ENCODE data around the gene AARS1.
"Not testable (repeated sequence)": the region's sequence is repeated elsewhere in the genome, so short reads cannot be mapped to it uniquely, and the experiment has no call there.

DNA sequence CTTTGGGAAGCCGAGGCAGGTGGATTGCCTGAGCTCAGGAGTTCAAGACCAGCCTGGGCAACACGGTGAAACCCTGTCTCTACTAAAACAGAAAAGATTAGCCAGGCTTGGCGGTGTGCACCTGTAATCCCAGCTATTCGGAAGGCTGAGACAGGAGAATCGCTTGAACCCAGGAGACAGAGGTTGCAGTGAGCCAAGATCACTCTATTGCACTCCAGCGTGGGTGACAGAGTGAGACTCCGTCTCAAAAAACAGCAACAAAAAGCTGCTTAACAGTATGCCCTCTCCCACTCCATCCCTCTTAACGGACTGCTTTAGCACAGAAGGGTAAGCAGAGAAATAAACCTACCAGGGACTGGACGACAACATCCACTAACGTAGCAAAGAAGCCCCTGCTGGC, 21.4 kb downstream of the AARS1 start:
- TF ChIP-seq ZBTB33 (IDR thresholded peaks at IDR 0.05); BCLAF1 (IDR thresholded peaks at IDR 0.05); RAD21 (IDR thresholded peaks at IDR 0.05; ENCODE audit: insufficient read depth, low read depth, low read length); ZBTB4 (CRISPR knock-in tag; IDR thresholded peaks at IDR 0.05); BCL11A (IDR thresholded peaks at IDR 0.05; ENCODE audit: low read depth, low read length); BACH1 (IDR thresholded peaks at IDR 0.05; ENCODE audit: borderline replicate concordance); POLR2A (IDR thresholded peaks at IDR 0.05; ENCODE audit: low read depth, low read length): not testable (repeated sequence)
- TF ChIP-seq, protein P1, sequence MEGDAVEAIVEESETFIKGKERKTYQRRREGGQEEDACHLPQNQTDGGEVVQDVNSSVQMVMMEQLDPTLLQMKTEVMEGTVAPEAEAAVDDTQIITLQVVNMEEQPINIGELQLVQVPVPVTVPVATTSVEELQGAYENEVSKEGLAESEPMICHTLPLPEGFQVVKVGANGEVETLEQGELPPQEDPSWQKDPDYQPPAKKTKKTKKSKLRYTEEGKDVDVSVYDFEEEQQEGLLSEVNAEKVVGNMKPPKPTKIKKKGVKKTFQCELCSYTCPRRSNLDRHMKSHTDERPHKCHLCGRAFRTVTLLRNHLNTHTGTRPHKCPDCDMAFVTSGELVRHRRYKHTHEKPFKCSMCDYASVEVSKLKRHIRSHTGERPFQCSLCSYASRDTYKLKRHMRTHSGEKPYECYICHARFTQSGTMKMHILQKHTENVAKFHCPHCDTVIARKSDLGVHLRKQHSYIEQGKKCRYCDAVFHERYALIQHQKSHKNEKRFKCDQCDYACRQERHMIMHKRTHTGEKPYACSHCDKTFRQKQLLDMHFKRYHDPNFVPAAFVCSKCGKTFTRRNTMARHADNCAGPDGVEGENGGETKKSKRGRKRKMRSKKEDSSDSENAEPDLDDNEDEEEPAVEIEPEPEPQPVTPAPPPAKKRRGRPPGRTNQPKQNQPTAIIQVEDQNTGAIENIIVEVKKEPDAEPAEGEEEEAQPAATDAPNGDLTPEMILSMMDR (IDR thresholded peaks at IDR 0.05 in 2 of 3, conservative IDR thresholded peaks at IDR 0.05 in 1 of 3; ENCODE audit: control insufficient read depth in 2 of 3, extremely low read depth in 1 of 3, insufficient read depth in 1 of 3, low read depth in 3 of 3, low read length in 3 of 3), result not testable (repeated sequence)
